ENCODE results near the gene NSL1.
A peak's percentile ranks its signal among the peaks of the same experiment; 100 is the strongest.

NSL1 gene

DNA sequence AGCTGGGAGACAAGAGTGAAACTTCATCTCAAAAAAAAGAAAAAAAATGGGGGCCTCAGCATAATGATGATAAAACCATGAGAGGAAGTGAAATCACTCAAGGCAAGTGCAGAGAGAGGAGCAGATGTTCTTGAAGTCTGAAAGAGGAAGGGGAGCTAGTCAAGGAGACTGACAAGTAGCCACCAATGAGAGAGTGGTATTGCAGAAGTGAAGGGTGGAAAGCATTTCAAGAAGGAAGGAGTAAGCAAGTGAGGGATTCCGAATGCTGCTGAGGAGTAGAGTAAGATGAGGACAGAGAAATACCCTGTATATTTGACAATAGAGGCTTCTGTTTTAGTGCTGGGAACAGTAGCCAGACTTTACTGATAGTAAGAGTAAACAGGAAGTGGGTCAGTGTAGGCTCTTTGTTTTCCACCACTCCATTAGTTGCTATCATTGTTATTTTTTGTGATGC lies 3.0 kb upstream of the NSL1 start:
- TF ChIP-seq, protein P1, sequence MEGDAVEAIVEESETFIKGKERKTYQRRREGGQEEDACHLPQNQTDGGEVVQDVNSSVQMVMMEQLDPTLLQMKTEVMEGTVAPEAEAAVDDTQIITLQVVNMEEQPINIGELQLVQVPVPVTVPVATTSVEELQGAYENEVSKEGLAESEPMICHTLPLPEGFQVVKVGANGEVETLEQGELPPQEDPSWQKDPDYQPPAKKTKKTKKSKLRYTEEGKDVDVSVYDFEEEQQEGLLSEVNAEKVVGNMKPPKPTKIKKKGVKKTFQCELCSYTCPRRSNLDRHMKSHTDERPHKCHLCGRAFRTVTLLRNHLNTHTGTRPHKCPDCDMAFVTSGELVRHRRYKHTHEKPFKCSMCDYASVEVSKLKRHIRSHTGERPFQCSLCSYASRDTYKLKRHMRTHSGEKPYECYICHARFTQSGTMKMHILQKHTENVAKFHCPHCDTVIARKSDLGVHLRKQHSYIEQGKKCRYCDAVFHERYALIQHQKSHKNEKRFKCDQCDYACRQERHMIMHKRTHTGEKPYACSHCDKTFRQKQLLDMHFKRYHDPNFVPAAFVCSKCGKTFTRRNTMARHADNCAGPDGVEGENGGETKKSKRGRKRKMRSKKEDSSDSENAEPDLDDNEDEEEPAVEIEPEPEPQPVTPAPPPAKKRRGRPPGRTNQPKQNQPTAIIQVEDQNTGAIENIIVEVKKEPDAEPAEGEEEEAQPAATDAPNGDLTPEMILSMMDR (IDR thresholded peaks at IDR 0.05), result no peak

DNA sequence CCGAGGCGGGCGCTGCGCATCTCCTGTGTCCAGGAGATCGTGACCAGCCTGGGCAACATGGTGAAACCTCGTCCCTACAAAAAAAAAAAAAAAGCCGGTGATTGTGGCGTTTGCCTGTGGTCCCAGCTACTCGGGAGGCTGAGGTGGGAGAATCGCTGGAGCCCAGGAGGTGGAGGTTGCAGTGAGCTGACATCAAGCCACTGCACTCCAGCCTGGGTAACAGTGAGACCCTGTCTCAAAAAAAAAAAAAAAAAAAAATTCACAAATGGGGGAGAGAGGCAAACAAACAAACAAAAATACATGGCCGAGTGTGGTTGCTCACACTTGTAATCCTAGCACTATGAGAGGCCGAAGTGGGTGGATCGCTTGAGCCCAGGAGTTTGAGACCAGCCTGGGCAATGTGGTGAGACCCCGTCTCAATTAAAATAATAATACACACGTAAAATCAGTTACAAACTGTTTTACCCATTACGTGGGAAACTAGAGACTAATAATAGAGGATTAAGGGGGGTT lies 875 bp upstream of the NSL1 start:
- TF ChIP-seq, protein P1 (IDR thresholded peaks at IDR 0.05), result no peak

DNA sequence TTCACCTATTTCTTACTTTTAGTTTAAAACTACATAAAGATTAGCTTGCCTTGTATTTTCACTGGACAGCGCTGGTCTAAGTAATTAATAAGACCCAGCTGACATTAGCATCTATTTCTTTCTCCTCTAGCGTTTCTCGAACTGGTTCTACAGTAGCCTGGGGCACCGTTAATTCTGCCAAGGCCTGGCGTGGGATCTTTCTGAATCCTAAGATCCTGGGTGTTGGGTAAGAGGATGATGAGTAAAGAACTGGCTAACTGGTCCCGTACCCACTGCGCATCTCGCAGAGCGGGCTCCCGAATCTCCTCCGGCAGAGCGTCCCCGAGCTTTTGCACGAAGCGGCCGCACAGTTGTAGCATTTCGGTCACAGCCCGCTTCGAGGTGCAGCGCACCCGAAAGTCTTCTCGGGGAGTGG lies 309 bp downstream of the NSL1 start:
- TF ChIP-seq, protein P1 (IDR thresholded peaks at IDR 0.05), result no peak

DNA sequence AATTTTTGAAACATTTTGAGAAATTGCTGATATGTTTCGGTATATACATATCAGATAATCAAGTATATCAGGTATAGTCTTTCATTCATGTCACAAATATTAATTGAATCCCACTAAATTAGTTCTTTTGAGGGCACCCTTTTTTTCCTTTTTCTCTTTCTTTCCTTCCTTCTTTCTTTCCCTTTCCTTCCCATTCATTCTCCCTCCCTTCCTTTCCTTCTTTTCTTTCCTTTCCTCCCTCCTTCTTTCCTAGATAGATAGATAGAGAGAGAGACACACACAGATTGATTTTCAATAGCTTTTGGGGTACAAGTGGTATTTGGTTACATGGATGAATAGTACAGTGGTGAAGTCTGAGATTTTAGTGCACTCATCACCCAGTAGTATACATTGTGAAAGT lies 5.7 kb downstream of the NSL1 start:
- TF ChIP-seq, protein P1 (IDR thresholded peaks at IDR 0.05), result no peak

DNA sequence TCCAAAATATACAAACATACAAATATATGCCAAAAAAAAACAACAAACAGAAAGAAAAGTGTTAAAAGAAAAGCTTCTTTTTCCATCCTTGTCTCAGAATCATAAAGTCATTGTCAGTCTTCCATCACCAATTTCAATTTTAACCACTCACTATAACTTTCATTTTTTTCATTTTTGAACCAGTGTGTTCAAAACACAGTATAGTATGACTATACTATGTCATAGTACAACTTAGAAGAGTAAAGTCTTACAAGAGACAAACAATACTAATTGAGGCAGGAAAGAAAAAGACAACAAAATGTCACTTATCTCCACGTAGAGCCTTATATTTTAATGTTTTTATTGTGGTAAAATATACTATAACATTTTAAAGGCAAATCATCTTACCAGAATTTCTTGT lies 7.6 kb downstream of the NSL1 start:
- TF ChIP-seq, protein P1 (IDR thresholded peaks at IDR 0.05), result no peak

DNA sequence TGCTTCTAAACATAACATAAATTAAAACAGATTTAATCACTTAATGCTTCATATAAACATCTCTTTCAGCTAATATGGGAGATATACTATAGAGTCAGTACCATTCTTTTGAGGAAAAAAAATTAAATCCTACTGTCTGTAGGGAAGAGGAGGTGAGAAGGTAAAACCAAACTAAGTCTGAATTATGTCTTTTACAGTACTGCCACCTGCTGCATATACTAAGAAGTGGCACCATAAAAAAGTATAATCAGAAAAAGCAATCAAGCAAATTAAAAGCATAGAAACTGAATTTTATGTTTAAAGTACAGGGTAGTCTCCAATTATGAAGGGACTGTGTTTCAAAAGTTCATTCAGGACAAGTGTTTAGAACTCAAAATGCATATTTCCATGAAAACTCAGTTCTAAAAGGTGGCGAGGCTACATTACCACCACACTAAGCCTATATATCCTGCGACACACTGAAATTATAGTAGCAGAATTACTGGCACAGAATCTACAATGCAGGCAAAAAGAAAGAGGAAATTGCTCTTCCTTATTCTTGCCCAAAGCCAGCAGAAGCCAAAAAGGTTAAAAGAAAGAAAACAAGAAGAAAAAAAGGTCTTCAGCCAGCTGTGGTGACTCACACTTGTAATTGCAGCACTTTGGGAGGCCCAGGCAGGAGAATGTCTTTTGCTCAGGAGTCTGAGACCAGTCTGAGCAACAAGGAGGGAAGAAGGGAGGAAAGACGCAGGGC lies 9.0 kb downstream of the NSL1 start:
- TF ChIP-seq, protein P1 (IDR thresholded peaks at IDR 0.05), result peak; percentile 81

DNA sequence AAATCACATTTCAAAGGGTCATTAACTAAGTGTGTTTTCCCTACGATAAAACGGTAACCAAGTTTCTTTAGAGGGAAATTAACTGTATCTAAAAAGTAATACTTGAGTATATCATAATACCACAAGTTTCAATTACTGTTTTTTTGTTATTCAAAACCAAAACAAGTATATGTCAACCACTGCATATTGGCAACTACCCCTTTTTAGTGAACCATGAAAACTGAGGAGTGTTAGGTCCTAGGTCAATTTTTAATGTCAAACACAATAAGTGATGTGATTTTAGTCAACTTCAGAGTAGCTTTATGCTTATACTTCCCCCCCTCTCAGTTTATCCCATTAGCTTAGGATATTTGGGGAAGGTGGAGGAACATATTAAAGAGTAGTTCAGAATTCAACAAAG lies 10.4 kb downstream of the NSL1 start:
- TF ChIP-seq, protein P1 (IDR thresholded peaks at IDR 0.05), result no peak

All from LNCAP (cell line).